Natural killer cell (primary cell): ENCODE data around the gene ST6GALNAC3. TPM values are rescaled to one million over a fixed set of nuclear protein-coding genes. Genes with fewer than 3 reads are reported as not detected.
A peak's percentile ranks its signal among the peaks of the same experiment; 100 is the strongest.
"Not testable (repeated sequence)": the region's sequence is repeated elsewhere in the genome, so short reads cannot be mapped to it uniquely, and the experiment has no call there.

ENCODE experiments used
- ATAC-seq, 3 donors: fragments of 150-1000 bp in 2 of 3; fragments of 200-7000 bp in 1 of 3; cut with Tn5 transposase; 1 replicate in 1 of 3; 2 replicates in 2 of 3; pipeline ENCODE4 v1.10.0; 2021; ENCODE audit warnings: mild to moderate bottlenecking in 2 of 3, moderate library complexity in 2 of 3
- DNase-seq, 2 donors: peaks; one replicate each; pipeline versions ENCODE4 v3.0.0 to v3.0.0-alpha.2; 2013 to 2021; ENCODE audit warnings: mixed read lengths in 1 of 2
- H3K27ac ChIP-seq: one replicate; pipeline ENCODE4 v1.5.1; 2013; ENCODE audit warnings: mild to moderate bottlenecking, low read length
- H3K27me3 ChIP-seq: one replicate; pipeline ENCODE4 v1.6.1; 2013; ENCODE audit warnings: low read length; ENCODE audit not compliant: control insufficient read depth, insufficient read depth
- H3K36me3 ChIP-seq: one replicate; pipeline ENCODE4 v1.6.1; 2013; ENCODE audit warnings: low read length; ENCODE audit not compliant: control insufficient read depth, insufficient read depth
- H3K4me1 ChIP-seq: one replicate; pipeline ENCODE4 v1.6.1; 2013; ENCODE audit warnings: low read length; ENCODE audit not compliant: control insufficient read depth, insufficient read depth
- H3K4me3 ChIP-seq: one replicate; pipeline ENCODE4 v1.5.1; 2013; ENCODE audit warnings: low read length
- H3K9me3 ChIP-seq: one replicate; pipeline ENCODE4 v1.6.1; 2013; ENCODE audit warnings: low read length; ENCODE audit not compliant: control insufficient read depth, insufficient read depth
- H3K27ac Mint-ChIP-seq, 2 donors: one replicate each; pipeline ENCODE4 v1.8.0; 2022; ENCODE audit warnings: mild to moderate bottlenecking in 2 of 2, mixed read lengths in 2 of 2, moderate library complexity in 1 of 2
- H3K27me3 Mint-ChIP-seq, 2 donors: one replicate each; pipeline ENCODE4 v1.8.0; 2022; ENCODE audit warnings: low read depth in 2 of 2, mixed read lengths in 2 of 2
- H3K36me3 Mint-ChIP-seq: one replicate; pipeline ENCODE4 v1.8.0; 2022; ENCODE audit warnings: mixed read lengths
- H3K4me1 Mint-ChIP-seq, 2 donors: one replicate each; pipeline ENCODE4 v1.8.0; 2022; ENCODE audit warnings: mixed read lengths in 2 of 2
- H3K4me3 Mint-ChIP-seq: one replicate; pipeline ENCODE4 v1.8.0; 2022; ENCODE audit warnings: mild to moderate bottlenecking, moderate library complexity, mixed read lengths
- H3K9me3 Mint-ChIP-seq, 2 donors: one replicate each; pipeline ENCODE4 v1.8.0; 2022; ENCODE audit warnings: mixed read lengths in 2 of 2
- WGBS: methylation state at CpG from one replicate; pipeline ENCODE4 v1.1.7; 2013; ENCODE audit warnings: missing lambda C conversion rate; ENCODE audit not compliant: insufficient coverage; 5-methylcytosine and 5-hydroxymethylcytosine counted together
- intact Hi-C: fragments of 100-400 bp; cut with micrococcal nuclease; formaldehyde crosslinking; loops from one replicate; pipeline ENCODE4 v1.14.2; 2022
- total RNA-seq, 4 donors: library from RNA; stranded (reverse); fragments of 120-200 nt in 1 of 4; gene quantifications; one replicate each; pipeline versions ENCODE4 v1.2.3 to v1.2.4, GENCODE V29; 2013 to 2022
- TF ChIP-seq, protein P1 (sequence below): fragments of 200-600 bp; IDR thresholded peaks from one replicate; pipeline ENCODE4 v1.8.0; 2022; ENCODE audit warnings: antibody characterized with exemption

ST6GALNAC3 gene
- total RNA-seq, 3 donors from 2014 or later (not counting 1 experiment from before 2014, with no cell fraction given) = not detected

DNA sequence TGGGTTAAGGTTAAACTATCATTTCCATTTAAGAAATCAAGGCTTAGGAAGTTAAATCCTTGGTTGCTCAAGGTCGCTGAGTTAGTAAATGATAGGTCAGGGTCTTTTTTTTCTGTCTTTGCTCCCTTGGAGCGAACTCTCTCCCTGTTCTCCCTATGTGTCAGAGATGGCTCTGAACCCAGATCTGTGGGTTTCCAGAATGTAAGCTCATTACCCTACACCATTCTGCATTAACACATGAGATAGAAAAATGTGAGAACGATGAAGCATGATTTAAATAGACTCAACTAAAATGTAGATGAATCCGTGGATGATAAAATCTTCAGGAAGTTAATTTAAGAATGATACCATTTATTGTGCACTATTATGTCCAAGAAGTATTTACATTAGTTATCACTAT, 25.0 kb upstream of the ST6GALNAC3 start:
- TF ChIP-seq, protein P1, sequence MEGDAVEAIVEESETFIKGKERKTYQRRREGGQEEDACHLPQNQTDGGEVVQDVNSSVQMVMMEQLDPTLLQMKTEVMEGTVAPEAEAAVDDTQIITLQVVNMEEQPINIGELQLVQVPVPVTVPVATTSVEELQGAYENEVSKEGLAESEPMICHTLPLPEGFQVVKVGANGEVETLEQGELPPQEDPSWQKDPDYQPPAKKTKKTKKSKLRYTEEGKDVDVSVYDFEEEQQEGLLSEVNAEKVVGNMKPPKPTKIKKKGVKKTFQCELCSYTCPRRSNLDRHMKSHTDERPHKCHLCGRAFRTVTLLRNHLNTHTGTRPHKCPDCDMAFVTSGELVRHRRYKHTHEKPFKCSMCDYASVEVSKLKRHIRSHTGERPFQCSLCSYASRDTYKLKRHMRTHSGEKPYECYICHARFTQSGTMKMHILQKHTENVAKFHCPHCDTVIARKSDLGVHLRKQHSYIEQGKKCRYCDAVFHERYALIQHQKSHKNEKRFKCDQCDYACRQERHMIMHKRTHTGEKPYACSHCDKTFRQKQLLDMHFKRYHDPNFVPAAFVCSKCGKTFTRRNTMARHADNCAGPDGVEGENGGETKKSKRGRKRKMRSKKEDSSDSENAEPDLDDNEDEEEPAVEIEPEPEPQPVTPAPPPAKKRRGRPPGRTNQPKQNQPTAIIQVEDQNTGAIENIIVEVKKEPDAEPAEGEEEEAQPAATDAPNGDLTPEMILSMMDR = no peak
- peaks cover 16 to 19% of the 10 kb centered on the region in 2 donors for H3K4me1 Mint-ChIP-seq
- DNase-seq (no peak), ATAC-seq (no peak)
- no peaks in the 10 kb centered on the region for H3K27me3 ChIP-seq
- no peak overlapping the region for H3K27ac ChIP-seq
- no peaks in the 10 kb centered on the region for H3K9me3 Mint-ChIP-seq
- H3K4me3 Mint-ChIP-seq = no peak overlapping the region
- no peaks in the 10 kb centered on the region for H3K9me3 ChIP-seq
- H3K27me3 Mint-ChIP-seq = no peaks in the 10 kb centered on the region
- H3K4me3 ChIP-seq = no peak overlapping the region
- 100% methylated on average over 1 of the region's 4 CpGs for WGBS
- H3K36me3 Mint-ChIP-seq = no peaks in the 10 kb centered on the region
- H3K36me3 ChIP-seq = no peaks in the 10 kb centered on the region
- H3K4me1 ChIP-seq = peaks cover 5% of the 10 kb centered on the region
- intact Hi-C loops = no loop called here
- no peak overlapping the region for H3K27ac Mint-ChIP-seq

DNA sequence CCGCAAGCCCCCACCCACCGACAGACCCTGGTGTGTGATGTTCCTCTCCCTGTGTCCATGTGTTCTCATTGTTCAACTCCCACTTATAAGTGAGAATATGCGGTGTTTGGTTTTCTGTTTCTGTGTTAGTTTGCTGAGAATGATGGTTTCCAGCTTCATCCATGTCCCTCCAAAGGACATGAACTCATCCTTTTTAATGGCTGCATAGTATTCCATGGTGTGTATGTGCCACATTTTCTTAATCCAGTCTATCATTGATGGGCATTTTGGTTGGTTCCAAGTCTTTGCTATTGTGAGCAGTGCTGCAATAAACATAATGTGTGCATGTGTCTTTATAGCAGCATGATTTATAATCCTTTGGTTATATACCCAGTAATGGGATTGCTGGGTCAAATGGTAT, 24.5 kb upstream of the ST6GALNAC3 start:
- H3K27ac Mint-ChIP-seq, H3K27me3 ChIP-seq, intact Hi-C loops, H3K9me3 ChIP-seq, H3K4me1 ChIP-seq, H3K36me3 ChIP-seq, H3K27ac ChIP-seq, DNase-seq, H3K27me3 Mint-ChIP-seq, H3K4me3 ChIP-seq, H3K9me3 Mint-ChIP-seq, H3K36me3 Mint-ChIP-seq, H3K4me3 Mint-ChIP-seq, ATAC-seq: not testable (repeated sequence)
- peaks cover 16 to 19% of the 10 kb centered on the region in 2 donors for H3K4me1 Mint-ChIP-seq
- 100% methylated on average over 1 of the region's 3 CpGs for WGBS

DNA sequence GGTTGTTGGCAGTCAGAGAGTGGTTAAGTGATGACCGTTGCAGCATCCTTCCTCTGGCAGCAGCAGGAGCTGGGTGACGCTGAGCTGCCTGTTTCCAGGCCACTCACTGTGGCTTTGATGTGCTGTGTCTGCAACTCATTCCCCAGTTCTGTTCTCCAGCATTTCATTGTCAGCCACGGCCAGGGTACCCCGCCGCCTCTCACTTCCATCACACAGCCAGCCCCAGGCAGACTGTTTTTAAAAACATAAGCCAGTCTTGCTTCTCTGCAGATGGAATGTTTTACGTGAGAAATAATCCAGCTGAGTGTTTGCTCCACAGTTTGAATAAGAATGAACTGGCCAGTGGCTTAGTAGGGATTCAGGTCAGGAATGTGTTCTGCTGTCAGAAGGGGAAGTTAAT, 21.5 kb upstream of the ST6GALNAC3 start:
- WGBS = 18% methylated on average over 6 of the region's 6 CpGs
- H3K36me3 Mint-ChIP-seq = no peaks in the 10 kb centered on the region
- no peaks in the 10 kb centered on the region for H3K36me3 ChIP-seq
- no peak overlapping the region for H3K27ac Mint-ChIP-seq
- H3K4me3 ChIP-seq = no peak overlapping the region
- no peaks in the 10 kb centered on the region for H3K9me3 ChIP-seq
- intact Hi-C loops = no loop called here
- H3K27me3 ChIP-seq = no peaks in the 10 kb centered on the region
- H3K4me3 Mint-ChIP-seq = no peak overlapping the region
- ATAC-seq = peak in 1 of 3 donors; percentile 49
- no peaks in the 10 kb centered on the region for H3K9me3 Mint-ChIP-seq
- H3K4me1 Mint-ChIP-seq = peaks cover 16 to 19% of the 10 kb centered on the region in 2 donors
- no peaks in the 10 kb centered on the region for H3K27me3 Mint-ChIP-seq
- no peak overlapping the region for H3K27ac ChIP-seq
- TF ChIP-seq, protein P1 = no peak
- peaks cover 5% of the 10 kb centered on the region for H3K4me1 ChIP-seq
- no peak for DNase-seq

DNA sequence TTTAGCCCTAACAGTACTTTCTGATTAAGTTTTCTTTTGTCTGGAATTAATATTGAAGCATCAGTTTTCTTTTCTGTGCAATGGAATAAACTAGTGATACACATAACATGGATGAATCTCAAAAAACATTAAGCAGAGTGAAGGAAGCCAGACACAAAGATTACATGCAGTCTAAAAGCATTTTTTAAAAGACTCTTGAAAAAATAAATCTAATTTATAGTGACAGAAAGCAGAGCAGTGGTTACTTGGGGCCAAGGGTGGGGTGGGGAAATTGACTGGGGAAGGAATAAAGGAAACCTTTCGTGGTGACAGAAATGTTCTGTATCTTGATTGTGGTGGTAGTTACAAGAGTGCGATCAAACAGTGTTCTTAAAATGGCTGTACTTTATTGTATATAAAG, 20.2 kb upstream of the ST6GALNAC3 start:
- no peaks in the 10 kb centered on the region for H3K27me3 Mint-ChIP-seq
- no peaks in the 10 kb centered on the region for H3K36me3 Mint-ChIP-seq
- H3K27ac Mint-ChIP-seq = no peak overlapping the region
- DNase-seq (no peak), ATAC-seq (no peak)
- H3K4me1 ChIP-seq = peaks cover 5% of the 10 kb centered on the region
- intact Hi-C loops = no loop called here
- H3K27ac ChIP-seq = no peak overlapping the region
- H3K4me1 Mint-ChIP-seq = peaks cover 16 to 19% of the 10 kb centered on the region in 2 donors
- H3K4me3 Mint-ChIP-seq = no peak overlapping the region
- no peaks in the 10 kb centered on the region for H3K9me3 ChIP-seq
- TF ChIP-seq, protein P1 = no peak
- WGBS = 43% methylated on average over 2 of the region's 2 CpGs
- H3K36me3 ChIP-seq = no peaks in the 10 kb centered on the region
- H3K27me3 ChIP-seq = no peaks in the 10 kb centered on the region
- H3K9me3 Mint-ChIP-seq = no peaks in the 10 kb centered on the region
- H3K4me3 ChIP-seq = no peak overlapping the region
